Mesenchymal stem cell (in vitro differentiated cells and primary cell): ENCODE results near the gene MYB.
A peak's percentile ranks its signal among the peaks of the same experiment; 100 is the strongest.

ENCODE experiments used
- DNase-seq: peaks from one replicate; pipeline ENCODE4 v3.0.0-alpha.2; 2013
- H2AFZ ChIP-seq: one replicate; pipeline ENCODE4 v1.6.1; 2013; ENCODE audit warnings: low read depth, mild to moderate bottlenecking, control low read depth, inconsistent platforms, low read length, moderate library complexity
- H2AK5ac ChIP-seq: 2 replicates; pipeline ENCODE4 v1.6.1; 2013; ENCODE audit warnings: low read length, moderate library complexity, mild to moderate bottlenecking, inconsistent platforms; ENCODE audit not compliant: severe bottlenecking
- H2BK120ac ChIP-seq: one replicate; pipeline ENCODE4 v1.6.1; 2013; ENCODE audit warnings: low read depth, mild to moderate bottlenecking, inconsistent platforms, low read length, moderate library complexity
- H2BK12ac ChIP-seq, 2 experiments: one replicate each; pipeline ENCODE4 v1.6.1; 2013; ENCODE audit warnings: inconsistent platforms in 2 of 2, low read length in 2 of 2, mild to moderate bottlenecking in 2 of 2, moderate library complexity in 2 of 2, control low read depth in 1 of 2
- H2BK15ac ChIP-seq: one replicate; pipeline ENCODE4 v1.6.1; 2013; ENCODE audit warnings: mild to moderate bottlenecking, low read depth, inconsistent platforms; ENCODE audit not compliant: poor library complexity, severe bottlenecking
- H2BK5ac ChIP-seq: 2 replicates; pipeline ENCODE4 v1.6.1; 2013; ENCODE audit warnings: low read depth, mild to moderate bottlenecking, low read length, control low read depth, inconsistent platforms; ENCODE audit not compliant: poor library complexity, severe bottlenecking
- H3K14ac ChIP-seq, 2 experiments: one replicate each; pipeline ENCODE4 v1.6.1; 2013; ENCODE audit warnings: inconsistent platforms in 2 of 2, low read length in 2 of 2, control low read depth in 1 of 2, mild to moderate bottlenecking in 1 of 2, moderate library complexity in 1 of 2
- H3K18ac ChIP-seq, 2 experiments: one replicate each; pipeline ENCODE4 v1.6.1; 2013; ENCODE audit warnings: inconsistent platforms in 2 of 2, low read length in 2 of 2, control low read depth in 1 of 2, low read depth in 1 of 2, mild to moderate bottlenecking in 1 of 2
- H3K23ac ChIP-seq, 2 experiments: one replicate each; pipeline ENCODE4 v1.6.1; 2013; ENCODE audit warnings: inconsistent platforms in 2 of 2, low read length in 2 of 2, mild to moderate bottlenecking in 2 of 2, moderate library complexity in 2 of 2, control low read depth in 1 of 2
- H3K27ac ChIP-seq: 2 replicates; pipeline ENCODE4 v1.5.1; 2013; ENCODE audit warnings: mild to moderate bottlenecking, moderate library complexity, low read length, control low read depth, inconsistent platforms; ENCODE audit not compliant: poor library complexity, severe bottlenecking
- H3K27me3 ChIP-seq, 2 experiments: 2 replicates each; pipeline versions ENCODE4 v1.6.1 to v1.7.0; 2013; ENCODE audit warnings: low read length in 2 of 2, mild to moderate bottlenecking in 2 of 2, moderate library complexity in 2 of 2, control low read depth in 1 of 2, inconsistent platforms in 1 of 2; ENCODE audit not compliant: control insufficient read depth in 1 of 2, insufficient read depth in 1 of 2
- H3K36me3 ChIP-seq, 2 experiments: 2 replicates each; pipeline versions ENCODE4 v1.6.1 to v1.7.0; 2013; ENCODE audit warnings: low read length in 2 of 2, control low read depth in 1 of 2, inconsistent platforms in 1 of 2, low read depth in 1 of 2, mild to moderate bottlenecking in 1 of 2; ENCODE audit not compliant: insufficient read depth in 2 of 2, control insufficient read depth in 1 of 2
- H3K4ac ChIP-seq, 2 experiments: one replicate each; pipeline ENCODE4 v1.6.1; 2013; ENCODE audit warnings: inconsistent platforms in 2 of 2, low read length in 2 of 2, mild to moderate bottlenecking in 2 of 2, moderate library complexity in 2 of 2, control low read depth in 1 of 2, low read depth in 1 of 2
- H3K4me1 ChIP-seq: 2 replicates; pipeline ENCODE4 v1.6.1; 2013; ENCODE audit warnings: low read depth, low read length, control low read depth; ENCODE audit not compliant: control insufficient read depth, insufficient read depth
- H3K4me2 ChIP-seq: 2 replicates; pipeline ENCODE4 v1.6.1; 2013; ENCODE audit warnings: low read length, mild to moderate bottlenecking, inconsistent platforms; ENCODE audit not compliant: poor library complexity, severe bottlenecking
- H3K4me3 ChIP-seq, 2 experiments: 2 replicates each; pipeline versions ENCODE4 v1.5.1 to v1.7.0; 2013; ENCODE audit warnings: low read length in 2 of 2, mild to moderate bottlenecking in 2 of 2, control low read depth in 1 of 2, low read depth in 1 of 2; ENCODE audit not compliant: insufficient read depth in 1 of 2
- H3K79me1 ChIP-seq: replicated peaks from 2 replicates; pipeline ENCODE4 v1.6.1; 2013; ENCODE audit warnings: mild to moderate bottlenecking, control low read depth, low read length, inconsistent platforms; ENCODE audit not compliant: poor library complexity, severe bottlenecking
- H3K9ac ChIP-seq: 2 replicates; pipeline ENCODE4 v1.7.0; 2013; ENCODE audit warnings: mild to moderate bottlenecking, low read length, moderate library complexity
- H3K9me3 ChIP-seq: 2 replicates; pipeline ENCODE4 v1.7.0; 2013; ENCODE audit warnings: mild to moderate bottlenecking, low read length; ENCODE audit not compliant: control insufficient read depth
- H4K8ac ChIP-seq: one replicate; pipeline ENCODE4 v1.6.1; 2013; ENCODE audit warnings: inconsistent platforms, mild to moderate bottlenecking, low read length, moderate library complexity
- H4K91ac ChIP-seq: one replicate; pipeline ENCODE4 v1.6.1; 2013; ENCODE audit warnings: mild to moderate bottlenecking, low read length, inconsistent platforms
- WGBS: methylation state at CpG from one replicate; pipeline ENCODE4 v1.1.7; 2013; ENCODE audit warnings: mixed read lengths; 5-methylcytosine and 5-hydroxymethylcytosine counted together

MYB gene

GRCh38 chr6:135182071-135183001, 1.2 kb downstream of the MYB start:
- H3K9me3 ChIP-seq, result no peaks in the 10 kb centered on the region
- H3K4me2 ChIP-seq, result peak overlapping the region; percentile 96
- H3K27ac ChIP-seq, result no peak overlapping the region

DNA sequence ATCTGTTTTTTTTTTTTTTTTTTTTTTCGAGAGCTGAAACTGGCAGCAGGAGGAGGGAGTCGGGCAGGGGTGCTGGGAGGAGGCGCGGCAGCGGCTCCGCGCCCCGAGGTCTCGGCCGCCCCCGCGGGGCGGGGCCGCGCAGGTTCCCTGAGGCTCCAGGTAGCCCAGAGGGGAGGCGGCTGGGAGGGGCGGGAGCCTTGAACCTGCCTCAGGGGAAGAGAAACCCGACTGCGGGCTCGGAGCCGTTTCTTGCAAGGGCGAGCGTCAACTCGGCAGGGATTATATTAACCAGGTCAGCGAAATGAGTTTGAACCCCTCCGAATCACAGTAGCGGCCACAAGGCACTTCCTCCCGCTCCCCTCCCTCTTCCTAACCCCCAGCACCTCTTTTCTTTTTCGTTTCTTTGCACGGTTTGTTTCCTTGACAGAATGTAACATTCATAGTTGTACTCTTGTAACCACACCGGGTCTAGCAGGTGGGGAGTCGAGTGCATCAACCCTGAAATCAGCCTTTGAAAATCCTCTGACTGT, 2.0 kb downstream of the MYB start:
- Histone ChIP-seq H3K23ac (no peak overlapping the region), H4K91ac (no peak overlapping the region), H2BK15ac (no peak overlapping the region), H2AK5ac (no peak overlapping the region), H3K27me3 (peaks cover 20 to 21% of the 10 kb centered on the region in 2 experiments), H2BK5ac (no peak overlapping the region), H3K9ac (peak overlapping the region; percentile 43), H2AFZ (no peak overlapping the region), H3K79me1 (no peaks in the 10 kb centered on the region), H3K27ac (no peak overlapping the region), H3K18ac (no peak overlapping the region), H3K4ac (peak overlapping the region in 1 of 2 experiments; percentile 37), H3K14ac (no peak overlapping the region), H2BK120ac (no peak overlapping the region), H3K36me3 (no peaks in the 10 kb centered on the region), H3K9me3 (no peaks in the 10 kb centered on the region), H4K8ac (no peak overlapping the region), H3K4me2 (peak overlapping the region; percentile 96), H3K4me3 (peak overlapping the region; percentile 57 to 82), H3K4me1 (peaks cover 25% of the 10 kb centered on the region), H2BK12ac (no peak overlapping the region)
- WGBS, result 2% methylated on average over 32 of the region's 32 CpGs
- no peak for DNase-seq

More at GRCh38 chr6:135182071-135183001, 1.2 kb downstream of the MYB start:
- H3K14ac ChIP-seq, result peak overlapping the region in 1 of 2 experiments; percentile 84
- H3K27me3 ChIP-seq, result peaks cover 20 to 21% of the 10 kb centered on the region in 2 experiments
- no peaks in the 10 kb centered on the region for H3K36me3 ChIP-seq
- H2BK15ac ChIP-seq, result no peak overlapping the region
- no peak overlapping the region for H4K91ac ChIP-seq
- H3K4me3 ChIP-seq, result peak overlapping the region; percentile 57 to 82
- no peak overlapping the region for H2BK5ac ChIP-seq
- DNase-seq, result peak; percentile 33
- H2BK120ac ChIP-seq, result no peak overlapping the region
- no peaks in the 10 kb centered on the region for H3K79me1 ChIP-seq
- no peak overlapping the region for H4K8ac ChIP-seq
- peak overlapping the region in 1 of 2 experiments; percentile 73 for H3K18ac ChIP-seq
- H2BK12ac ChIP-seq, result no peak overlapping the region
- H2AFZ ChIP-seq, result no peak overlapping the region
- peaks cover 25% of the 10 kb centered on the region for H3K4me1 ChIP-seq
- no peak overlapping the region for H2AK5ac ChIP-seq
- H3K9ac ChIP-seq, result peak overlapping the region; percentile 43
- peak overlapping the region in 1 of 2 experiments; percentile 37 for H3K4ac ChIP-seq
- under 1% methylated on average over 76 of the region's 78 CpGs for WGBS
- H3K23ac ChIP-seq, result peak overlapping the region in 1 of 2 experiments; percentile 95

DNA sequence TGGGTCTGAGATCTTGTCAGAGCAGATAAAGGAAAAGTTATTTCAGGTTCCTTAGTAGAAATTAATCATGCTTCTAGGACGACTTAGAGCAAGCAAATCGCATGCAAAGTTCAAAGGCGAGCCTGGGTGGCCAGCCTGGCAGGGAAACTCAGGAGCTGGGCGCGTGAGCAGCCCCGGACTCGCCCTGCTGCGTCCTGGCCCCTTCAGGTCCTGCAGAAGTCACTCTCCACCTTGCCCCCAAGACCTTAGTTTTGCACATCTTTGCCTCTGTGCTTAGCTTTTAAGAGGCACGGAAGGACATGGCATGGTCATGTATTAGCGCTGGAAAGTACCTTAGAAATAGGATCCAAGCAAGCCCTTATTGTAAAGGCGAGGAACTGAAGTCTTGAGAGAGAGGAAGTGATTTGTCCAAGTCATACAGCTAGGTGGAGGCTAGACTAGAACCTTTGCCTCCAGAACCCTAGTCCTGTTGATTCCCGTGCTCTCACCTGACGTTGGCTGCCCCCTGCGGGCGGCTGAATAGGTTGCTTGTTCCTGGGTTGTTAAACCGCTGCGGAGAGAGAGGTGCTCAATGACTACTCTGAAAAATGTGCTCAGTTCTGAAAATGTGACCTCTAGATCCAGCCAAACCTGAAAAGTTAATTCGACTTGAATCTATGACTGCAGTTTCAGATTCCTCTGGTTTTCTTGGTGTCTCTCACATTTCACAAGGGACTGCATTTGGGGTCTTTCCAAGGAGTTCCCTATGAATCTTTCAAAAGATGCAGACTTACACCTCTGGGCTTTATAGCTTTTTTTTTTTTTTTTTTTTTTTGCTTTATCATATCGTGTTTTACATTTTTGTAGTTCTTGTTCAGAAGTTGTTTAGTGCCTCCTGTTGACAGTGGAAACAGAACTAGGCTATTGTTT, 2.7 kb downstream of the MYB start:
- Histone ChIP-seq H2BK15ac (no peak overlapping the region), H3K4ac (no peak overlapping the region), H3K27me3 (peaks cover 20 to 21% of the 10 kb centered on the region in 2 experiments), H4K8ac (no peak overlapping the region), H2BK120ac (no peak overlapping the region), H3K23ac (peak overlapping the region in 1 of 2 experiments; percentile 98), H3K14ac (peak overlapping the region in 1 of 2 experiments; percentile 55), H2AK5ac (no peak overlapping the region), H4K91ac (no peak overlapping the region), H3K4me3 (peak overlapping the region in 1 of 2 experiments; percentile 82), H3K79me1 (no peaks in the 10 kb centered on the region), H3K4me1 (peaks cover 25% of the 10 kb centered on the region), H2BK12ac (peak overlapping the region in 1 of 2 experiments; percentile 42), H3K36me3 (no peaks in the 10 kb centered on the region), H2AFZ (peak overlapping the region; percentile 39), H3K9ac (no peak overlapping the region), H2BK5ac (no peak overlapping the region), H3K9me3 (no peaks in the 10 kb centered on the region), H3K27ac (no peak overlapping the region), H3K18ac (peak overlapping the region in 1 of 2 experiments; percentile 70), H3K4me2 (peak overlapping the region; percentile 96)
- DNase-seq, result peak; percentile 47
- 1% methylated on average over 18 of the region's 19 CpGs for WGBS
